Neural crest cell (in vitro differentiated cells): ENCODE results near the gene DERL3. TPM values are rescaled to one million over a fixed set of nuclear protein-coding genes. Genes with fewer than 3 reads are reported as not detected.

ENCODE experiments used
- DNase-seq: peaks from one replicate; pipeline ENCODE4 v3.0.0; 2021; ENCODE audit warnings: low read depth, mixed read lengths, low spot score
- H3K27ac Mint-ChIP-seq: one replicate; pipeline ENCODE4 v1.8.0; 2021; ENCODE audit warnings: mild to moderate bottlenecking, mixed read lengths; ENCODE audit not compliant: unreplicated experiment
- H3K27me3 Mint-ChIP-seq: 2 replicates; pipeline ENCODE4 v1.8.0; 2021; ENCODE audit warnings: low read depth, mild to moderate bottlenecking, mixed read lengths
- H3K36me3 Mint-ChIP-seq: 2 replicates; pipeline ENCODE4 v1.8.0; 2021; ENCODE audit warnings: low read depth, mild to moderate bottlenecking, mixed read lengths
- H3K4me1 Mint-ChIP-seq: 2 replicates; pipeline ENCODE4 v1.8.0; 2021; ENCODE audit warnings: mixed read lengths
- H3K4me3 Mint-ChIP-seq: one replicate; pipeline ENCODE4 v1.8.0; 2021; ENCODE audit warnings: mild to moderate bottlenecking, mixed read lengths
- H3K9me3 Mint-ChIP-seq: 2 replicates; pipeline ENCODE4 v1.8.0; 2021; ENCODE audit warnings: mixed read lengths
- total RNA-seq: library from RNA; stranded (reverse); gene quantifications from 2 replicates; pipeline ENCODE4 v1.2.1, GENCODE V29; 2021
- TF ChIP-seq, protein P1 (sequence below): fragments of 200-600 bp; sonication (generic); conservative IDR thresholded peaks from 2 replicates; pipeline ENCODE4 v1.5.0; 2021; ENCODE audit warnings: antibody characterized with exemption, mild to moderate bottlenecking

Gene DERL3
- total RNA-seq, 1 donor from 2014 or later = 5.7 TPM

DNA sequence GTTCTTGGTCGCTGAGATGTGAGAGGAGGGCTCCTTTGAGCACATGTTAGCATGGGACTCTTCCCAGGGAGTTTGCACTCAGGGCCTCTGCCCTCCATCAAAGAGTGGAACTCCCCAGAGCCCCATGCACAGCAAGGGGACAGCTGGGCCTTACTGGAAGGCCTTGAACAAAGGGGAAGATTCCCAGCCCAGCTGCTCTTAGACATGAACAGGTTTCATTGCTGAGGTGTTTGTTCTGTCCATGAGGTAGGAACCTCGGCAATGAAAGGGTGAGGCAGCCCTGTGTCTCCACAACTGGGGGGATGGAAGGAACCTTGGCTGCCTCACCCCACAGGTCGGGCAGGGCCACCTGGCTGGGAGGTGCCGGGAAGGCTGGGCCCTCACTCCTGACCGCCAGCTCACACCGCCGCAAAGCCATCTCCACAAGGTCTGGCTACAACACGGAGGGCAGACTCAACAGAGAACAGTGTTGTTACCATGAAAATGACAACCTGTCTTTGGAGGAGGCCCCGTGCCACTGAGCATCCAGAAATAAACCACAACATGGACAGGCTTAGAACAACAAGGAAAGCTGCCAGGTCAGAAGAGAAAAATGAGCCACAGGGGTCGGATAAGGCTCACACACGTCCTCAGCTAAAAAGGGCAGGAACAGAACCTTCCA is 3.2 kb downstream of the DERL3 start:
- TF ChIP-seq, protein P1, sequence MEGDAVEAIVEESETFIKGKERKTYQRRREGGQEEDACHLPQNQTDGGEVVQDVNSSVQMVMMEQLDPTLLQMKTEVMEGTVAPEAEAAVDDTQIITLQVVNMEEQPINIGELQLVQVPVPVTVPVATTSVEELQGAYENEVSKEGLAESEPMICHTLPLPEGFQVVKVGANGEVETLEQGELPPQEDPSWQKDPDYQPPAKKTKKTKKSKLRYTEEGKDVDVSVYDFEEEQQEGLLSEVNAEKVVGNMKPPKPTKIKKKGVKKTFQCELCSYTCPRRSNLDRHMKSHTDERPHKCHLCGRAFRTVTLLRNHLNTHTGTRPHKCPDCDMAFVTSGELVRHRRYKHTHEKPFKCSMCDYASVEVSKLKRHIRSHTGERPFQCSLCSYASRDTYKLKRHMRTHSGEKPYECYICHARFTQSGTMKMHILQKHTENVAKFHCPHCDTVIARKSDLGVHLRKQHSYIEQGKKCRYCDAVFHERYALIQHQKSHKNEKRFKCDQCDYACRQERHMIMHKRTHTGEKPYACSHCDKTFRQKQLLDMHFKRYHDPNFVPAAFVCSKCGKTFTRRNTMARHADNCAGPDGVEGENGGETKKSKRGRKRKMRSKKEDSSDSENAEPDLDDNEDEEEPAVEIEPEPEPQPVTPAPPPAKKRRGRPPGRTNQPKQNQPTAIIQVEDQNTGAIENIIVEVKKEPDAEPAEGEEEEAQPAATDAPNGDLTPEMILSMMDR = no peak
- H3K4me3 Mint-ChIP-seq = peak overlapping the region; percentile 62
- H3K4me1 Mint-ChIP-seq = peaks cover 21% of the 10 kb centered on the region
- no peaks in the 10 kb centered on the region for H3K9me3 Mint-ChIP-seq
- peaks cover 3% of the 10 kb centered on the region for H3K36me3 Mint-ChIP-seq
- peaks cover 9% of the 10 kb centered on the region for H3K27me3 Mint-ChIP-seq
- no peak for DNase-seq
- no peak overlapping the region for H3K27ac Mint-ChIP-seq

GRCh38 chr22:23834793-23835483 is 3.9 kb downstream of the DERL3 start:
- no peak overlapping the region for H3K27ac Mint-ChIP-seq
- TF ChIP-seq, protein P1 = no peak
- H3K4me1 Mint-ChIP-seq = peaks cover 19% of the 10 kb centered on the region
- H3K36me3 Mint-ChIP-seq = peaks cover 3% of the 10 kb centered on the region
- DNase-seq = no peak
- H3K4me3 Mint-ChIP-seq = peak overlapping the region; percentile 62
- no peaks in the 10 kb centered on the region for H3K9me3 Mint-ChIP-seq
- H3K27me3 Mint-ChIP-seq = peaks cover 7% of the 10 kb centered on the region

- TF ChIP-seq, protein P1 = no peak
- H3K27ac Mint-ChIP-seq = no peak overlapping the region
- peaks cover 18% of the 10 kb centered on the region for H3K4me1 Mint-ChIP-seq
Observed at GRCh38 chr22:23834406-23834792, 4.4 kb downstream of the DERL3 start.

DNA sequence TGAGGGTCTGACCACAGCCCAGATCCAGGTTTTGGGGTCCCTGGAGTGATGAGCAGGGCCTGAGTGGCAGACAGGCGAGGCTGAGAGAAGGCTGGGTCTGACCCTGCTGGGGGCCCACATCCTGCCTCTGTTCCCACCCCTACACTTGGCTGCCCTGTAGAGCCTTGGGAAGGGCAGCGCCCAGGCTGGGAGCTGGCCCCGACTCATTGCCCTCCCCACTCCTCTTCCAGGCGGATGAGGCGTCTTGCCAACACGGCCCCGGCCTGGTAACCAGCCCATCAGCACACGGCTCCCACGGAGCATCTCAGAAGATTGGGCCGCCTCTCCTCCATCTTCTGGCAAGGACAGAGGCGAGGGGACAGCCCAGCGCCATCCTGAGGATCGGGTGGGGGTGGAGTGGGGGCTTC is 4.9 kb downstream of the DERL3 start:
- no peak for DNase-seq
- no peak overlapping the region for H3K4me3 Mint-ChIP-seq
- no peaks in the 10 kb centered on the region for H3K9me3 Mint-ChIP-seq
- H3K4me1 Mint-ChIP-seq = peaks cover 13% of the 10 kb centered on the region
- TF ChIP-seq, protein P1 = no peak
- peaks cover 4% of the 10 kb centered on the region for H3K36me3 Mint-ChIP-seq
- H3K27me3 Mint-ChIP-seq = peaks cover 4% of the 10 kb centered on the region
- H3K27ac Mint-ChIP-seq = no peak overlapping the region

More at GRCh38 chr22:23834406-23834792, 4.4 kb downstream of the DERL3 start:
- Mint-ChIP-seq H3K4me3 (peak overlapping the region; percentile 34), H3K27me3 (peaks cover 7% of the 10 kb centered on the region), H3K36me3 (peaks cover 3% of the 10 kb centered on the region), H3K9me3 (no peaks in the 10 kb centered on the region)
- no peak for DNase-seq

DNA sequence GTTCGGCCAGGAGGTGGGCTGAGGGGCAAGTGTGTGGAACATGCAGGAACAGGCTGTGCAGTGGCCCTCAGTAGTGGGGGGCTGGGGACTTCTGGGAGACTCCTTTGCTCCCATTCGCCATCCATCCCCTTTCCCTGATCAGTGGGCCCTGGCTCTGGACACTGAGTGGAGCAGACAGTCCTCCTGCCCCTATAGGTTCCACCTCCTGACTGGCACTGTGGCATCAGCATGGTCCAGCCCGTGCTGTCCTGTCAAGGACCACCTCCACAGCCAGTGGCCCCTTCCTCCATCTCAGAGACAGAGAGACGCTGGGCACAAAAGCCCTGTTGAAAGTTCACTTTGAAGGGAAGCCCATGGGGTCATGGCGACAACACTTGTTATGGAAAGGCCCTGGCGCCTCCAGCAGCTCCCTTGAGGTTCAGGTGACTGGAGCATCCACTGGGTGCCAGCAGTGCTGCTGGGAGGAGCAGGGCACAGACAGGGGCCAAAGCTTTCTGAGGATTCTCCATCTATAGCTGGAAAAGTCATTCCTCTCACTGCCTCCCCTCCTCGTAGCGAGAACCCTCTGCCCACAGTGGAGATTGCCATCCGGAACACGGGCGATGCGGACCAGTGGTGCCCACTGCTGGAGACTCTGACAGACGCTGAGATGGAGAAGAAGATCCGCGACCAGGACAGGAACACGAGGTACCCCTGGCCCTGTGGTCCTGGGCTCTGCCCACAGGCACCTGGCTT is 5.6 kb downstream of the DERL3 start:
- TF ChIP-seq, protein P1 = no peak
- DNase-seq = no peak
- peaks cover 9% of the 10 kb centered on the region for H3K4me1 Mint-ChIP-seq
- H3K9me3 Mint-ChIP-seq = no peaks in the 10 kb centered on the region
- no peak overlapping the region for H3K4me3 Mint-ChIP-seq
- H3K36me3 Mint-ChIP-seq = peaks cover 3% of the 10 kb centered on the region
- H3K27ac Mint-ChIP-seq = no peak overlapping the region
- no peaks in the 10 kb centered on the region for H3K27me3 Mint-ChIP-seq
